Adipose tissue (tissue), 3 donors: ENCODE measurements around the gene LAMTOR5. TPM values are rescaled to one million over a fixed set of nuclear protein-coding genes. Genes with fewer than 3 reads are reported as not detected.

Experiments used
- H3K27ac ChIP-seq: one replicate; pipeline ENCODE4 v1.5.1; 2013; ENCODE audit warnings: low read depth, low read length
- WGBS, 3 donors: extraction: QIAGEN DNeasy Blood & Tissue Kit; methylation state at CpG; one replicate each; pipeline ENCODE4 v1.1.7; 2013; 5-methylcytosine and 5-hydroxymethylcytosine counted together
- polyA plus RNA-seq, 3 donors: library from polyadenylated mRNA; stranded (reverse); fragments of 200-250 nt; gene quantifications; one replicate each; pipeline ENCODE4 v1.2.3, GENCODE V29; 2013
- donor health status: healthy with polysubstance abuse.
- donor health status: Bipolar disorder and iron deficiency.
- donor health status: healthy.

The LAMTOR5 gene
- polyA plus RNA-seq, 3 donors, result 135 to 332 (median 309) TPM

DNA sequence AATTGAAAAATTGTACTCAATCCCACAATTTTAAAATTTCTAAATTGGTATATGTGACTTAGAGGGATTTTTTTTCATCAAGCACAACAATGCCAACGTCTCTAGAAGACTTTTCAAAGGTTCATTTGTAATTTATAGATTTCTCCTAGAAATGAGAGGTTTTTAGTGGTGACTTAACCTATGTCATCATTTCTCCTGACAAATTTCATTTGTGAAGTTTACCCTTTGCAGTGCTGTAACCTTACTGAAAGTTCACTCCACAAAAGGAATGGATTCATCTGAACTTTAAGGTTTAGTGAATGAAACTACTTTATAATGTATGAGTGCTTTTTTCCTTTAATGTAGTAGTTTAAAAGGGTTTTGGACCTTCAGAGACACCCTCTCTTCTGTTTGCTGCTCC lies 52.2 kb downstream of the LAMTOR5 start:
- 51 to 71% (median 57%) methylated on average over 1 of the region's 1 CpG for WGBS, 3 donors
- H3K27ac ChIP-seq, result no peak overlapping the region

Other genes with a start within 250 kb of the LAMTOR5 start
- gene KCNC4, start 197.4 kb downstream of the LAMTOR5 start, polyA plus RNA-seq, result 1 to 10 TPM; 3.7 to 4.9 (median 4.3) TPM
- gene RBM15, start 68.3 kb downstream of the LAMTOR5 start, polyA plus RNA-seq, result 1 to 10 TPM; 1.7 to 5.1 (median 4.0) TPM
- 1 to 10 TPM in 2 of 3 donors, under 1 TPM in 1; 0.35 to 7.5 (median 2.9) TPM for gene SLC16A4, start 16.7 kb downstream of the LAMTOR5 start, polyA plus RNA-seq
- 1 to 10 TPM in 2 of 3 donors, under 1 TPM in 1; 0.06 to 5.1 (median 2.7) TPM for gene PROK1, start 43.5 kb upstream of the LAMTOR5 start, polyA plus RNA-seq
- not detected for gene KCNA10, start 111.5 kb upstream of the LAMTOR5 start, polyA plus RNA-seq
- 1 to 10 TPM in 1 of 3 donors, under 1 TPM in 2; 0.45 to 3.5 (median 0.51) TPM for gene KCNA2, start 198.7 kb upstream of the LAMTOR5 start, polyA plus RNA-seq